Measurements from ENCODE around the gene C16orf89. TPM values are rescaled to one million over a fixed set of nuclear protein-coding genes. Genes with fewer than 3 reads are reported as not detected.

C16orf89 gene
- total RNA-seq, 1 experiment from 2014 or later, result not detected

DNA sequence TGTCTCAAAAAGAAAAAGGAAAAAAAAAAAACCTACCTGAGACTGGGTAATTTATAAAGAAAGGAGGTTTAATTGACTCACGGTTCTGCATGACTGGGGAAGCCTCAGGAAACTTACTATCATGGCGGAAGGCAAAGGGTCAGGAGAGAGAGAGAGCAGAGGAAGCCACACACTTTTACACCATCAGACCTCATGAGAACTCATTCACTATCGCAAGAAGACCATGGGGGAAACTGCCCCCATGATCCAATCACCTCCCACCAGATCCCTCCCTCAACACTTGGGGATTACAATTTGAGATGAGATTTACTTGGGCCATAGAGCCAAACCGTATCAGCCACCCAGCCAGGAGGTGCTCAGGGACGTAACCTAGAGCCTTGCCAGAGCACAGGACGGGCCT, 52.9 kb downstream of the C16orf89 start:
- Histone ChIP-seq H3K9ac (ENCODE audit: low read length) (no peak overlapping the region), H3K9me2 (replicated peaks; ENCODE audit: low read length) (no peaks in the 10 kb centered on the region), H3F3A (ENCODE audit: low read length, unreplicated experiment) (no peaks in the 10 kb centered on the region), H3K79me2 (ENCODE audit: low read length) (no peaks in the 10 kb centered on the region), H3K4me1 (ENCODE audit: insufficient read depth, low read length) (no peaks in the 10 kb centered on the region), H3K9me3 (ENCODE audit: low read length) (no peaks in the 10 kb centered on the region), H3K27me3 (ENCODE audit: low read length) (0 out of 2 replicates have a peak, but pooled peaks cover 8% of the 10 kb centered on the region), H3K4me3 (ENCODE audit: low read length) (no peak overlapping the region), H3K27ac (ENCODE audit: low read length) (no peak overlapping the region), H2AFZ (ENCODE audit: low read length) (no peak overlapping the region), H3K4me2 (ENCODE audit: low read length) (no peak overlapping the region), H4K20me1 (ENCODE audit: low read length) (no peaks in the 10 kb centered on the region), H3K36me3 (ENCODE audit: low read depth, low read length) (no peaks in the 10 kb centered on the region)
- intact Hi-C loops (cut with micrococcal nuclease), result no loop called here
- ATAC-seq (no peak), DNase-seq (no peak)
- no peak for TF ChIP-seq EZH2phosphoT487 (IDR thresholded peaks at IDR 0.05; ENCODE audit: borderline replicate concordance, low read length)
- TF ChIP-seq EZH2 (IDR thresholded peaks at IDR 0.05; ENCODE audit: low read length, unreplicated experiment), result no peak
- TF ChIP-seq, protein P1, sequence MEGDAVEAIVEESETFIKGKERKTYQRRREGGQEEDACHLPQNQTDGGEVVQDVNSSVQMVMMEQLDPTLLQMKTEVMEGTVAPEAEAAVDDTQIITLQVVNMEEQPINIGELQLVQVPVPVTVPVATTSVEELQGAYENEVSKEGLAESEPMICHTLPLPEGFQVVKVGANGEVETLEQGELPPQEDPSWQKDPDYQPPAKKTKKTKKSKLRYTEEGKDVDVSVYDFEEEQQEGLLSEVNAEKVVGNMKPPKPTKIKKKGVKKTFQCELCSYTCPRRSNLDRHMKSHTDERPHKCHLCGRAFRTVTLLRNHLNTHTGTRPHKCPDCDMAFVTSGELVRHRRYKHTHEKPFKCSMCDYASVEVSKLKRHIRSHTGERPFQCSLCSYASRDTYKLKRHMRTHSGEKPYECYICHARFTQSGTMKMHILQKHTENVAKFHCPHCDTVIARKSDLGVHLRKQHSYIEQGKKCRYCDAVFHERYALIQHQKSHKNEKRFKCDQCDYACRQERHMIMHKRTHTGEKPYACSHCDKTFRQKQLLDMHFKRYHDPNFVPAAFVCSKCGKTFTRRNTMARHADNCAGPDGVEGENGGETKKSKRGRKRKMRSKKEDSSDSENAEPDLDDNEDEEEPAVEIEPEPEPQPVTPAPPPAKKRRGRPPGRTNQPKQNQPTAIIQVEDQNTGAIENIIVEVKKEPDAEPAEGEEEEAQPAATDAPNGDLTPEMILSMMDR (conservative IDR thresholded peaks at IDR 0.05; ENCODE audit: low read depth, low read length), result no peak
- ChIA-PET POLR2A (ENCODE audit: unreplicated experiment) (no interaction called here), CTCF (no interaction called here)
- BruUV-seq (replicated peaks), result no TSS peak

DNA sequence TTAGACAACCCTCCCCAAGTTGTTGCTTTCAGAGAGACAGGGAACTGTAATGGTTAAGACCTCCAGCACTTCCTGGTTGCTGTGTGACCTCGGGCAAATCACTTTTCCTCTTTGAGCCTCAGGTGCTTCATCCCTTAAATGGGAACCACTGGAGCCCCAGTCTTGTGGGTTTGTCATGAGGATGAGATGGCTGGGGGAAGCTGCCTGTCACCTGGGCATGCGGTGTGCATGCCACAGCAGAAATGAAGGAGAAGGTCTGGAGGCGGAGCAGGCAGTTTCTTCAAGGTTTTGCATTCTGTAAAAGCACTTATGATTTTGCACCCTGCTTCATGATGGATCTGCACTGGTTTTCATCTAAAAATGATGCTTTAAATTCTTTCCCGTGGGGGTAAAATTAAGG, 54.1 kb downstream of the C16orf89 start:
- intact Hi-C loops (cut with micrococcal nuclease), result no loop called here
- Histone ChIP-seq H3K4me3 (ENCODE audit: low read length) (no peak overlapping the region), H3K36me3 (ENCODE audit: low read depth, low read length) (no peaks in the 10 kb centered on the region), H3K27me3 (ENCODE audit: low read length) (0 out of 2 replicates have a peak, but pooled peaks cover 8% of the 10 kb centered on the region), H3F3A (ENCODE audit: low read length, unreplicated experiment) (no peaks in the 10 kb centered on the region), H3K9ac (ENCODE audit: low read length) (no peak overlapping the region), H2AFZ (ENCODE audit: low read length) (no peak overlapping the region), H3K4me2 (ENCODE audit: low read length) (no peak overlapping the region), H3K27ac (ENCODE audit: low read length) (no peak overlapping the region), H3K9me3 (ENCODE audit: low read length) (no peaks in the 10 kb centered on the region), H3K4me1 (ENCODE audit: insufficient read depth, low read length) (no peaks in the 10 kb centered on the region), H3K9me2 (replicated peaks; ENCODE audit: low read length) (no peaks in the 10 kb centered on the region), H3K79me2 (ENCODE audit: low read length) (no peaks in the 10 kb centered on the region), H4K20me1 (ENCODE audit: low read length) (no peaks in the 10 kb centered on the region)
- CTCF ChIA-PET, result no interaction called here
- DNase-seq (no peak), ATAC-seq (no peak)
- no TSS peak for BruUV-seq (replicated peaks)
- POLR2A ChIA-PET (ENCODE audit: unreplicated experiment), result no interaction called here
- TF ChIP-seq, protein P1 (conservative IDR thresholded peaks at IDR 0.05; ENCODE audit: low read depth, low read length), result no peak
- TF ChIP-seq EZH2 (IDR thresholded peaks at IDR 0.05; ENCODE audit: low read length, unreplicated experiment) (no peak), EZH2phosphoT487 (IDR thresholded peaks at IDR 0.05; ENCODE audit: borderline replicate concordance, low read length) (no peak)

DNA sequence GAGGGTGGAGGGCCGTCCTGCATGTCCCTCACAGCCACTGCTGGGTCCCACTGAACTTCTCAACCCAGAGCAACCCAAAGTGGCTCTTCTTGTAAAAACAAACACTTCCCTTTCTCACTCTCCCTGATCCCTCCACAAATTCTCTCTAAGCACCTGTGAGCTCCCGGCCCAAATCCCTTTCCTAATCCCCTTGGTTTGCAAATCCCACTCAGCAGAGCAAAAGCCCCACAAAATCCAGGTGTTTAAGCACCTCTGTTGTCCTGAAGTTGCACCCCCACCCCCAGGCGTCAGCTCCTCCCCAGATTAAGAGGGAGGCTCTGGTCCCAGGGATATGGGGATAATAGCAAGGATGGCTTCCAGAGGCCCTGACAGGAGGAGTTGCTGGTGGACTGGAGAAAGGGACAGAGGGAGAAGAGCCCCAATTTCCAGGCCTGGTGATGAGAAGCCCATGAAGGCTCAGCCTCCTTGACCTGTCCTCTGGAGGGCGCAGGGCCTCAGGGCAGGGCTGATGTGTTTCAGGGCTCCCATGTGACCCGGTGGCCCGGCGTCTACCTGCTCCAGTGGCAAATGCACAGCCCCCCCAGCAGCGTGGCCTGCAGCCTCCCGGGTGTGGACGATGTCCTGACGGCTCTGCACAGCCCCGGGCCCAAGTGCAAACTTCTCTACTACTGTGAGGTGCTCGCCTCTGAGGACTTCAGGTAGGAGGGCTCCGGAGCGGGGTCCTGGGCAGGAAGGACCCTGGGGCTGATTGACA, 55.0 kb downstream of the C16orf89 start:
- H3K79me2 ChIP-seq (ENCODE audit: low read length), result no peaks in the 10 kb centered on the region
- H3K27ac ChIP-seq (ENCODE audit: low read length), result no peak overlapping the region
- H3K36me3 ChIP-seq (ENCODE audit: low read depth, low read length), result no peaks in the 10 kb centered on the region
- no peak overlapping the region for H3K4me2 ChIP-seq (ENCODE audit: low read length)
- H3K9me3 ChIP-seq (ENCODE audit: low read length), result no peaks in the 10 kb centered on the region
- no TSS peak for BruUV-seq (replicated peaks)
- TF ChIP-seq, protein P1 (conservative IDR thresholded peaks at IDR 0.05; ENCODE audit: low read depth, low read length), result no peak
- TF ChIP-seq EZH2phosphoT487 (IDR thresholded peaks at IDR 0.05; ENCODE audit: borderline replicate concordance, low read length), result no peak
- no peak for TF ChIP-seq EZH2 (IDR thresholded peaks at IDR 0.05; ENCODE audit: low read length, unreplicated experiment)
- H3K4me1 ChIP-seq (ENCODE audit: insufficient read depth, low read length), result no peaks in the 10 kb centered on the region
- H3K9ac ChIP-seq (ENCODE audit: low read length), result no peak overlapping the region
- no peaks in the 10 kb centered on the region for H4K20me1 ChIP-seq (ENCODE audit: low read length)
- ChIA-PET CTCF (no interaction called here), POLR2A (ENCODE audit: unreplicated experiment) (interaction anchor here (0.6 kb wide), 1 partner anchor 276 kb away, joined by 3 read pairs; no protein-coding TSS in a partner anchor)
- ATAC-seq, result no peak
- H3K27me3 ChIP-seq (ENCODE audit: low read length), result 0 out of 2 replicates have a peak, but pooled peaks cover 8% of the 10 kb centered on the region
- no peaks in the 10 kb centered on the region for H3K9me2 ChIP-seq (replicated peaks; ENCODE audit: low read length)
- intact Hi-C loops (cut with micrococcal nuclease), result no loop called here
- H3F3A ChIP-seq (ENCODE audit: low read length, unreplicated experiment), result no peaks in the 10 kb centered on the region
- H2AFZ ChIP-seq (ENCODE audit: low read length), result no peak overlapping the region
- H3K4me3 ChIP-seq (ENCODE audit: low read length), result no peak overlapping the region
- no peak for DNase-seq
